Esophagus squamous epithelium (tissue), 5 donors: Measurements from ENCODE around the gene CIZ1. TPM values are rescaled to one million over a fixed set of nuclear protein-coding genes. Genes with fewer than 3 reads are reported as not detected.

Experiments used
- DNase-seq: peaks from one replicate; lab custom pipeline; 2025; lab: John Stamatoyannopoulos, UW
- H3K27ac ChIP-seq, 4 donors: fragments of 200-600 bp; sonication (generic); one replicate each; pipeline ENCODE4 v1.5.1; 2016 to 2019; ENCODE audit warnings: mild to moderate bottlenecking in 1 of 4
- H3K27me3 ChIP-seq, 4 donors: fragments of 200-600 bp; sonication (generic); 1 replicate in 3 of 4; 2 replicates in 1 of 4; pipeline versions ENCODE4 v1.5.1 to v1.6.0; 2017 to 2021; ENCODE audit warnings: antibody characterized with exemption in 1 of 4
- H3K36me3 ChIP-seq, 3 donors: fragments of 200-600 bp; sonication (generic); one replicate each; pipeline ENCODE4 v1.5.1; 2016 to 2019
- H3K4me1 ChIP-seq, 3 donors: fragments of 200-600 bp; sonication (generic); one replicate each; pipeline ENCODE4 v1.5.1; 2017 to 2019
- H3K4me3 ChIP-seq, 4 donors: fragments of 200-600 bp; sonication (generic); 1 replicate in 3 of 4; 2 replicates in 1 of 4; pipeline ENCODE4 v1.5.1; 2016 to 2019; ENCODE audit warnings: mild to moderate bottlenecking in 2 of 4, moderate library complexity in 1 of 4
- H3K9me3 ChIP-seq, 3 donors: fragments of 200-600 bp; sonication (generic); one replicate each; pipeline ENCODE4 v1.5.1; 2016 to 2019
- POLR2A ChIP-seq, 4 donors: fragments of 450-650 bp; IDR thresholded peaks; one replicate each; pipeline ENCODE4 v1.6.1; 2017; ENCODE audit warnings: antibody characterized with exemption in 4 of 4, mild to moderate bottlenecking in 4 of 4, moderate library complexity in 3 of 4
- WGBS, 2 donors: methylation state at CpG; one replicate each; pipeline ENCODE4 v1.1.5; 2018; 5-methylcytosine and 5-hydroxymethylcytosine counted together
- intact Hi-C: fragments of 100-400 bp; cut with DNase I; formaldehyde crosslinking; loops from one replicate; pipeline ENCODE4 v1.15.0; 2022
- total RNA-seq, 4 donors: library from RNA; depleted of rRNA; stranded (reverse); fragments of >200 nt; gene quantifications; one replicate each; pipeline ENCODE4 v1.1.0, GENCODE V29; 2016
- TF ChIP-seq, protein P1 (sequence below), 6 experiments: fragments of 450-650 bp in 4 of 6; fragments of 200-600 bp in 2 of 6; sonication (generic) in 2 of 6; IDR thresholded peaks; one replicate each; pipeline ENCODE4 v1.5.1; 2016 to 2019; ENCODE audit warnings: antibody characterized with exemption in 6 of 6, mild to moderate bottlenecking in 4 of 6, moderate library complexity in 4 of 6
- donor health status: DM: yes; HTN: yes; CAD: no.

The CIZ1 gene
- total RNA-seq, 4 donors from 2014 or later = 31.0 to 74.6 (median 43.7) TPM

DNA sequence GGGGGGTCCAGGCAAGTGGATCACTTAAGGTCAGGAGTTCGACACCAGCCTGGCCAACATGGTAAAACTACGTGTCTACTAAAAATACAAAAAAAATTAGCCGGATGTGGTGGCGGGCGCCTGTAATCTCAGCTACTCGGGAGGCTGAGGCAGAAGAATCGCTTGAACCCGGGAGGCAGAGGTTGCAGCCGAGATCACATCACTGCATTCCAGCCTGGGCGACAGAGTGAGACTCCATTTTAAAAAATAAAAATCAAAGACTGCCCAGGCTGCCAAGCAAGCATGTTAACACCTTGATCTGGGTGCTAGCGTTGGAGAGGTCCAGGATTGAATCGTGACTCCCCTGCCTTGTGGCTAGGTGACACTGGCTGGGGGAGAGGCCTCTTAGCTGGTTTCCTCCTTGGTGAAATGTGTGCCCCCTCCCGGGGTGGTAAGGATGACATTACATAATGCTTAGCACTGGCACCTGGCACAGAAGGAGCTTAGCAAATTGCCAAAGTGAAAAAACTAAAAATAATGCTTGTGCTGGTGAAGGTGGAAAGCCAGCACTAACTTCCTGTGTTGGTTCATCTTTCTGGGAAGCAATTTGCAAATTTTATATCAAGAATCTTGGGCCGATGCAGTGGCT lies 2.2 kb upstream of the CIZ1 start:
- Histone ChIP-seq H3K27ac (peak overlapping the region; percentile 81 to 96 (median 92)), H3K4me3 (no peak overlapping the region), H3K4me1 (peaks cover 10 to 34% (median 18%) of the 10 kb centered on the region in 3 donors), H3K9me3 (no peaks in the 10 kb centered on the region), H3K36me3 (peaks cover 0 to 18% (median 6%) of the 10 kb centered on the region in 3 donors), H3K27me3 (no peaks in the 10 kb centered on the region)
- intact Hi-C loops = no loop called here
- TF ChIP-seq, protein P1, sequence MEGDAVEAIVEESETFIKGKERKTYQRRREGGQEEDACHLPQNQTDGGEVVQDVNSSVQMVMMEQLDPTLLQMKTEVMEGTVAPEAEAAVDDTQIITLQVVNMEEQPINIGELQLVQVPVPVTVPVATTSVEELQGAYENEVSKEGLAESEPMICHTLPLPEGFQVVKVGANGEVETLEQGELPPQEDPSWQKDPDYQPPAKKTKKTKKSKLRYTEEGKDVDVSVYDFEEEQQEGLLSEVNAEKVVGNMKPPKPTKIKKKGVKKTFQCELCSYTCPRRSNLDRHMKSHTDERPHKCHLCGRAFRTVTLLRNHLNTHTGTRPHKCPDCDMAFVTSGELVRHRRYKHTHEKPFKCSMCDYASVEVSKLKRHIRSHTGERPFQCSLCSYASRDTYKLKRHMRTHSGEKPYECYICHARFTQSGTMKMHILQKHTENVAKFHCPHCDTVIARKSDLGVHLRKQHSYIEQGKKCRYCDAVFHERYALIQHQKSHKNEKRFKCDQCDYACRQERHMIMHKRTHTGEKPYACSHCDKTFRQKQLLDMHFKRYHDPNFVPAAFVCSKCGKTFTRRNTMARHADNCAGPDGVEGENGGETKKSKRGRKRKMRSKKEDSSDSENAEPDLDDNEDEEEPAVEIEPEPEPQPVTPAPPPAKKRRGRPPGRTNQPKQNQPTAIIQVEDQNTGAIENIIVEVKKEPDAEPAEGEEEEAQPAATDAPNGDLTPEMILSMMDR (IDR thresholded peaks at IDR 0.05) = no peak
- no peak for TF ChIP-seq POLR2A (IDR thresholded peaks at IDR 0.05)
- no peak for DNase-seq
- WGBS, 2 donors = 79 to 82% methylated on average over 12 to 14 of the region's 14 CpGs

DNA sequence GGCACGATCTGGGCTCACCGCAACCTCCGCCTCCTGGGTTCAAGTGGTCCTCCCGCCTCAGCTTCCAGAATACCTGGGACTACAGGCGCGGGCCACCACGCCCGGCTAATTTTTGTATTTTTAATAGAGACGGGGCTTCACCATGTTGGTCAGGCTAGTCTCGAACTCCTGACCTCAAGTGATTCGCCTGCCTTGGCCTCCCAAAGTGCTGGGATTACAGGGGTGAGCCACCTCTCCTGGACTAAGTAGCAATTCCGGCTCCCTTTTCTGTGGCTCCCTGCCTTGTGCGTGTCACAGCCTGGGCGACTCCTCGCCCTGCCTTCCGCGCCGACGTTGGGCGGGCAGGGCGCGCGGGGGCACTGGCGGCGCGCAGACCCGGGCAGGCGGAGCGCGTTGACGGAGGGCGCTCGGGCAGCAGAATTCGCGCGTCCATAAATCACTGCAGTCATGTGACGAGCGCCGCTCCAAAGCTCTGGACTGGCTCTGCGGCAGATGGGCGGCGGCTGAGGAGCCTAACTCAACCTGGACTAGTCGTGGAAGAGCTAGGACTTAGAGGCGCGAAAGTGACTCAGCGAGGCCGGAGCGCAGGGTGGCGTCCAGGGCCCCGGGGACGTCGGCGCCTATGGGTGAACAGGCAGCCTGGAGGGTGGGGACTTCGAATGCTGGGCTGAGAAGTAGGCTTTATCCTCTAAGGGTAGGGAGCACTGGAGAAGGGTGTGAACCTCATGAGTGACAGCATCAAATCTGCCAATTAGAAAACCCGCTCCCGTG lies 1.4 kb upstream of the CIZ1 start:
- intact Hi-C loops = no loop called here
- Histone ChIP-seq H3K4me1 (peaks cover 10 to 34% (median 18%) of the 10 kb centered on the region in 3 donors), H3K4me3 (peak overlapping the region; percentile 70 to 98 (median 86))

DNA sequence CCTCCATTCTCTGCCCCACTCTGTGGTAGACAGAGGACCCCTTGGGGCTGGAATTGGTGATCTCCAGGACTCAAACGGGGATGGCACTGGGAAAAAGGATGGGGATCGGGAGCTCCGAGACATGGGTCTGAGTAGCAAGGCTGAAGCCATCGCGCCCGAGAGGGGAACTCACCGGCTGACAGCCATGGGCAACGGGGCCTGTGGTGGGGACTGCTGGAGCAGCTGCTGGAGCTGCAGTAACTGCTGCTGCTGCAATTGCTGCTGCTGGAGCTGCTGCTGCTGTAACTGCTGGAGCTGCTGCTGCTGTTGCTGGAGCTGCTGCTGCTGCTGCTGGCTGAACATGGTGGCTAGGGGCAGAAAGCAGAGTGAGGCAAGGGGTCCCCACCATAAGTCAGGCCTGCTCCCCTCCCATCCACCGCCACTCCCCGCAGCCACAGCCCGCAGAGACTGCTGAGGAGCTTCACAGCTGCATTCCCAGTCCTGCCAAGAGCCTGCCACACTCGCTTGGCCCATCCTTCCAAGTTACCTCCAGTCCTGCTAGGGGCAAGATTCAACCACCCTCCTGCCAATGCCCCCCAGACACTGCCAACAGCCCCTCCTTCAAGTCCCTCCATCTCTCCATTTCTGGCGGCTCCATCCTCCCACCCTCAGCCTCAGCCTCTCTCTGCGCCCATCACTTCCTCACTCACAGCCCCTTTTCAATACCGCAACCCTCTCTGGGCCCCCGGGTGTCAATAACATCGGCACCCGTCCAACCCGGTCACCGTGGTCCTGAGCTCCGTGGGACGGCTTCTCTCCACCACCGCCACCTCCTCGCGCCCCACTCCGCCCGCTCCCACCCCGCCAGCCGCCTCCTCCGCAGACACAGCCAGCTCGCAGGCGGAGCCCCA lies 611 bp downstream of the CIZ1 start:
- H3K4me1 ChIP-seq = peaks cover 10 to 34% (median 18%) of the 10 kb centered on the region in 3 donors
- H3K9me3 ChIP-seq = no peaks in the 10 kb centered on the region
- TF ChIP-seq, protein P1 (IDR thresholded peaks at IDR 0.05) = no peak
- no peak for TF ChIP-seq POLR2A (IDR thresholded peaks at IDR 0.05)
- intact Hi-C loops = no loop called here
- H3K27me3 ChIP-seq = no peaks in the 10 kb centered on the region
- peak overlapping the region; percentile 90 to 96 (median 93) for H3K27ac ChIP-seq
- WGBS, 2 donors = 2 to 22% methylated on average over 12 to 22 of the region's 32 CpGs
- peaks cover 0 to 46% (median 7%) of the 10 kb centered on the region in 3 donors for H3K36me3 ChIP-seq
- peak overlapping the region; percentile 70 to 98 (median 86) for H3K4me3 ChIP-seq
- DNase-seq = no peak

More for the DNA sequence above, 1.4 kb upstream of the CIZ1 start:
- Histone ChIP-seq H3K27ac (peak overlapping the region; percentile 81 to 96 (median 92)), H3K9me3 (no peaks in the 10 kb centered on the region), H3K27me3 (no peaks in the 10 kb centered on the region), H3K36me3 (peaks cover 0 to 26% (median 7%) of the 10 kb centered on the region in 3 donors)
- TF ChIP-seq, protein P1 (IDR thresholded peaks at IDR 0.05) = peak in 2 of 6 experiments; percentile 19 to 76
- TF ChIP-seq POLR2A (IDR thresholded peaks at IDR 0.05) = peak in 3 of 4 donors; percentile 31 to 52 (median 42)
- 45 to 51% methylated on average over 16 to 19 of the region's 56 CpGs for WGBS, 2 donors
- no peak for DNase-seq

DNA sequence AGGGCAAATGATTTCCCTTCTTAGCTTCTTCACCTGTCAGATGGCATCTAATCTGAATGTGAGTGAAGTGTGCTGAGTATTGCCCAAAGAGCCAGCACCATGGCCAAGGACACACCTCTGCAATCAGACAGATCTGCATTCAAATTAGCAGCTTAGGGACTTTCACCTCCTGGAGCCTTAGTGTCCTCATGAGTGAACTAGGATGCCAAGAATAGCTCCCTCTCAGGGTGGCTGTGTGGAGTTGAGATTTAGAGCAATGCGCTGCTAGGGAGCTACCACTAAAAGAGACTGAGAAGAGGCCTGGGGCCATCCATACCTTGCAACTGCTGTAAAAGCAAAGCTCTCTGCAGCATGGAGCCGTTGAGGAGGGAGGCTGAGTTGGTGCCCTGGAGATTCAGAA lies 1.4 kb downstream of the CIZ1 start:
- Histone ChIP-seq H3K9me3 (no peaks in the 10 kb centered on the region), H3K27ac (no peak overlapping the region), H3K27me3 (no peaks in the 10 kb centered on the region), H3K4me1 (peaks cover 10 to 34% (median 18%) of the 10 kb centered on the region in 3 donors), H3K36me3 (peaks cover 0 to 53% (median 8%) of the 10 kb centered on the region in 3 donors), H3K4me3 (peak overlapping the region in 1 of 4 donors; percentile 70)
- 70 to 75% methylated on average over 2 of the region's 2 CpGs for WGBS, 2 donors
- no peak for TF ChIP-seq POLR2A (IDR thresholded peaks at IDR 0.05)
- TF ChIP-seq, protein P1 (IDR thresholded peaks at IDR 0.05) = no peak
- intact Hi-C loops = no loop called here
- DNase-seq = no peak
